IPS-18c (cell line): Measurements from ENCODE around the gene PRR19.

ENCODE experiments used
- H3K4me3 ChIP-seq: 2 replicates; pipeline ENCODE4 v1.7.0; 2013; ENCODE audit warnings: low read depth, mild to moderate bottlenecking, low read length, moderate library complexity; ENCODE audit not compliant: insufficient read depth
- H3K9me3 ChIP-seq: one replicate; pipeline ENCODE4 v1.6.1; 2013; ENCODE audit warnings: mild to moderate bottlenecking, low read length, moderate library complexity; ENCODE audit not compliant: control insufficient read depth, insufficient read depth

Gene PRR19

DNA sequence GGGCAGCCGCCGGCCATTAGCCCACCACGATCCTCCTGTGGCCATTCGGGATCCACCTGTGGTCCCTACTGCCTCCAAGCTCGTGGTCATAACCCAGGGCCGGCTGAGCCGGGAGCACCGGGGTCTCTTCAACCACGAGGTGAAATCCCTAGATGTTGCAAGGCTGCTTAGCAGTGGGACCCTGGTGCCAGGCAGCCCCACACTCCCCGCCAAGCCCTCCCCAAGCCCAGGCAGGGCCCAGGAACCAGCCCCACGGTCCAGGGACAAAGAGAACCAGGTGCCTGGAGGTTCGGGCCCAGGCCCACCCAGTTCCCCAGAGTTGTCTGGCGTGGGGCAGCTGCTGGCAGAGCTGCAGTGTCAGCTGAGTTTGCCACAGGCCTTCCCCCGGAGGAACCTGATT lies 7.8 kb downstream of the PRR19 start:
- Histone ChIP-seq H3K4me3 (no peak overlapping the region), H3K9me3 (no peaks in the 10 kb centered on the region)

DNA sequence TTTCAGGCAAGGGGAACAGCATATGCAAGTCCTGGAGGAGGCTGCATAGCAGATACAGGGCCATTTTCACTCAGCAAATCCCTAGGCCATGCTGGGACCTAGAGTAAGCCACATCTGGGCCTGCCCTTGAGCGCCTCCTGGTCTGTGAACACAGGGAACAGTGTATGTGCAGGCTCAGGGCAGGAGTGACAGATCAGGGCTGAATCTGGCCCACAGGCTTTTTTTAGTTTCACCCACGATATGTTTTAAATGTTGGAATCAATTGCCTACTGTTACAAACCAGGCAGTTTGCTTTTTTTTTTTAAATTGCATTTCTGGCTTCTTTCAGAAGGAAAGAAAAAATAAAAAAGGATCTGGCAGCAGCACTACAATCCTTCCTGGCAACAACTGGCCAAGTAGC lies 9.7 kb downstream of the PRR19 start:
- Histone ChIP-seq H3K4me3 (no peak overlapping the region), H3K9me3 (no peaks in the 10 kb centered on the region)

DNA sequence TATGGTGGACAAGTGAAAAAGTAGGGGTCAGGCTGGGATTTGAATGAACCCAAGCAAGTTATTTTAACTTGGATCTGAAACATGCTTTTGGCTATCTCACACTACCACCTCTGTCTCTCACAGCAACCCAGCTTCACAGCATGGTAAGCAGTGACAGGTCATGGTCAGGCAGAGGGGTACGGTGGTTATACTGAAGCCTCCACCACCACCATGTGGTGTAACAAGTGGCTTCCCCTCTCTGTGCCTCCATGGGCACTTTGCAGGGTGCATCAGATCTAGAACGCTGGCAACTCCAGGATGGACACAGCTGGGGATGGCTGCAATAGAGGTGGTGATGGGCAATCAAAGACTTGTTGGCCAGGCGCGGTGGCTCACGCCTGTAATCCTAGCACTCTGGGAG lies 10.4 kb downstream of the PRR19 start:
- H3K9me3 ChIP-seq: no peaks in the 10 kb centered on the region
- H3K4me3 ChIP-seq: no peak overlapping the region; the same call in 1 of the 2 replicates

DNA sequence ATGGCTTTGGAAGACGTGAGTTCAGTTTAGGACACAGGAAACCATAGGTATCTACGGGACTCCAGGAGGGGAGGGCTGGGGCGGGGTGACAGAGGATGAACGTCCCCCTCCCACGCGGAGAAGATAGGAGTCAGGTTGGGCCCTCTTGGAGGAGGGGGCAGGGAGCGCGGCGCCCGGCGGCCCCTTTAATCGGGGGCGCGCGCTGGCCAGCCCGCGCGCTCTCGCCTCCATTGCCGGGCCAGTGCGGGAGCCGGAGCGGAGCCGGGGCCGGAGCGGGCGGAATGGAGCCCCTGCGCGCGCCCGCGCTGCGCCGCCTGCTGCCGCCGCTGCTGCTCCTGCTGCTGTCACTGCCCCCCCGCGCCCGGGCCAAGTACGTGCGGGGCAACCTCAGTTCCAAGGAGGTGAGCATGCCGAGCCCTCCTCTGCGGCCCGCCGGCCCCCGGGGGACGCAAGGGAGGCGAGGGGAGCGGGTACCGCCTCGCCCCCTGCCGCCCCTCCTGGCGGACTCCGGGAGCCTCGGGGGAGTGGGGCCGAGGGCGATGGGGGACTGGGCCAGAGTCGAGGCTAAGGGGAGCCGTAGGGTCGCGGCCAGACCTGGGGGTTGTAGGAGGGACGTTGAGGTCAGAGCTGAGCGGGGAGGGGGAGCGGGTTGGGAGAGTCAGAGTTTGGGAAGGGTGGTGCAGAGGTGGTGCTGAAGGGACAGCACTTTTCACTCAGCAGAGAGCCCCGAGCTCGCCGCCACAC lies 11.3 kb downstream of the PRR19 start, which contains the start of gene TMEM145:
TSS of gene TMEM145 (plus strand) at position 214 of the 744 bp plus-strand sequence. CDS start at position 282, 68 bp downstream.
- Histone ChIP-seq H3K4me3 (peak within 1 kb of the TSS; percentile 76), H3K9me3 (no peaks in the 10 kb centered on the region)

DNA sequence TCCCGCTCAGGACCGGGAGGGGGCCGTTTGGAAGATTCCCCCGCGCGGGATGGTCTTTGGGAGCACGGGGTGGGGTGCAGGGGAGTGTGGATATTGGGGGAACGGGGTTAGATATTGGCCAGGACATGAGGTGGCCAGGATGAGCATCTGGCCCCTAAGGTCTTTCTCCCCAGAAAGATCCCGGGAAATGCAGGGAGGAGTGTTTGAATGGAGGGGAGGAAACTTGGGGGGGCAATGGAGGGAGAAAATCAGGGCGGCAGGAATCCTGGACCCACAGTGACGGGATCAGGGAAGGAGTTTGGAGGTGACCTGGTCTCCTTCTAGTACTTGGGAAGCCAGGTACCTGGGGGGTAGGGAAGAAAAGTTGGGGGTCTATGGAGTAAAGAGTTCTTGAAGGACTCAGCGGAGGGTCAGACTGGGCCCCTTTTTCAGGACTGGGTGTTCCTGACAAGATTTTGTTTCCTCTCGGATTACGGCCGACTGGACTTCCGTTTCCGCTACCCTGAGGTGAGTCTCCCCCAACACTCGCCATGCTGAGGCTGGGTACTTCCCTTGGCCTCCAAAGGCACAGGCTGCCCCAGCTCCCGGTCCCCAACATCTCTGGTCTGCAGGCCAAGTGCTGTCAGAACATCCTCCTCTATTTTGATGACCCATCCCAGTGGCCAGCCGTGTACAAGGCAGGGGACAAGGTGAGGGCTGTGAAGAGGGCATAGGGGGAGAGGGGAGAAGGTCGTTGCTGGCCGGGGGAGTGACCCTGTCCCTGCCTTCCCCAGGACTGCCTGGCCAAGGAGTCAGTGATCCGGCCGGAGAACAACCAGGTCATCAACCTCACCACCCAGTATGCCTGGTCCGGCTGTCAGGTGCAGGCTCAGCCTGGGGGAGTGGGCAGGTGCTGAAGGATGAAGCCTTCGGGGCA lies 12.2 kb downstream of the PRR19 start:
- Histone ChIP-seq H3K4me3 (peak overlapping the region; percentile 76), H3K9me3 (no peaks in the 10 kb centered on the region)

DNA sequence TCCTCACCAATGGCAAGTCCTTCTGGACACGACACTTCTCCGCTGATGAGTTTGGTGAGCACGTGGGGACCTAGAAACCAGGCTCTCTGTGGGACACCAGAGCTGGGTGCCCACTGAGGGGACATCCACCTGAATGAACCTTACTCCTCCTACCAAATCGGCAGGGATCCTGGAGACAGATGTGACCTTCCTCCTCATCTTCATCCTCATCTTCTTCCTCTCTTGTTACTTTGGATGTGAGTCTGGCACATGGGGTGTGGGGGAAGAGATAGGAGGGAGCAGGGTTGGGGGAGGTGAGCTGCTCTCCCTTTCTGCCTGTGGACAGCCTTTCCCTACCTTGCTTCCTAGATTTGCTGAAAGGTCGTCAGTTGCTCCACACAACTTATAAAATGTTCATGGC lies 13.1 kb downstream of the PRR19 start:
- no peak overlapping the region for H3K4me3 ChIP-seq
- no peaks in the 10 kb centered on the region for H3K9me3 ChIP-seq

DNA sequence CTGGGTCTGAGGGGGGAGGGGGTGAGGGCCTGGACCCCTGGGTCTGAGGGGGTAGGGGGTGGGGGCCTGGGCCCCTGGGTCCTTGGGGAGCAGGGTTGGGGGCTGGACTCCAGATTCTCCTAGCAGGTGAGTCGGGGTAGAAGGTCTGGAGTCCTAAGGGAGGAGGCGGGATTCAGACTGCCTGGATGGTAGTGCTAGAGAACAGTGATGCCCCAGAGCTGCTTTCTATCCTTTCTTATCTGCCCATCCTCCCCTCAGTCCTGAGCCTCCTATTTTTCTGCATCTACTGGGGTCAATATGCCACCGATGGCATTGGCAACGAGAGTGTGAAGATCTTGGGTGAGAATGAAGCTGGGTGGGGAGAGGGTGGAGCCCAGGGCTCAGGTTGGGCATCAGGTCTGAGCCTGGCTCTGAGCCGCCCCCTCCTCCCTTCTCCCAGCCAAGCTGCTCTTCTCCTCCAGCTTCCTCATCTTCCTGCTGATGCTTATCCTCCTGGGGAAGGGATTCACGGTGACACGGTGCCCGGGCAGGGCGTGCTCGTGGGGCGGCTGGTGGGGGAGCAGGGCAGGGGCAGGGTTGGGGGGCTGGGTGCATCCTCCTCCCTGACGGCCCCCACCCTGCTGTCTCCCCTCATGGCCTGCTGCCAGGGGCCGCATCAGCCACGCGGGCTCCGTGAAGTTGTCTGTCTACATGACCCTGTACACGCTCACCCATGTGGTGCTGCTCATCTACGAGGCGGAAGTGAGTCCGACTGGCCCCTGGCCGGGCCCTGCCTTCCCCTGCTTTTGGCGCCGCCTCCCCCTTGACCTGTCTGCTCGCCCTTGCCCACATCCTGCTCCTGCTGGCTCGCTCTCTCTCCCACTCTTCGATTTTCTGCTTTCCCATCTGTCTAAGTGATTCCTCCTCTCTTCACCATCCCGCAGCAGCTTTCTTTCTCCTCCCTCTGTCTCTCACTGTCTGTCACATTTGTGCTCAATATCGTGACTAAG lies 14.6 kb downstream of the PRR19 start:
- Histone ChIP-seq H3K9me3 (no peaks in the 10 kb centered on the region), H3K4me3 (no peak overlapping the region)

DNA sequence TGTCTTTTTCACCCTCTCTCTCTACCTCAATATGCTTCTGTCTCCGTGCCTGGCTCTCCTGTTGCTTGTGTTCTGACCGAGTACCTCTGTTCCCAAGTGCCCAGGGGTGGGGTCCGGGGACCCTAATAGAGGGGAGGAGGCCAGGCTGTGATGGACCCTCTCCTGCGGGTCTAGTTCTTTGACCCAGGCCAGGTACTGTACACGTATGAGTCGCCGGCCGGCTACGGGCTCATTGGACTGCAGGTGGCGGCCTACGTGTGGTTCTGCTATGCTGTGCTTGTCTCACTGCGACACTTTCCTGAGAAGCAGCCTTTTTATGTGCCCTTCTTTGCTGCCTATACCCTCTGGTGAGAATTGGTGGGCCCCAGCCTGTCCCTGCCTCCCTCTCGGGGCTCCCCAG lies 15.6 kb downstream of the PRR19 start:
- no peaks in the 10 kb centered on the region for H3K9me3 ChIP-seq
- no peak overlapping the region for H3K4me3 ChIP-seq

DNA sequence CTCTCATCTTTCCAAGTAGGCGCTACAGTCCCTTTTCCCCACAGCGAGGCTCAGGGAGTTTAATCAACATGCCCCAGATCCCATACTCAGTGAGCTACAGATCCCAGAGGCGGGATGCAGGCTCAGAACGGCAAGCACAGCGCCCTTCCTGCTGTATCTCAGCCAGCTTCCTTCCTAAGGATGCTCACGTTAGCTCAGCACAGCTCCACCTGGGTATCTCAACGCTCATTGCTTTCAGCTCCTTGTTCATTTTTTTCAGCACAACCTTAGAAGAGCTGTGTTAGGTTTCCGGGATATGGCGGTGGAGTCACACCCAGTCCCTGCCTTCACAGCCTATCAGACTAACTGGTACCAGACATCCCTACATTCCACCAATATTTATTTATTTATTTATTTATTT lies 20.4 kb downstream of the PRR19 start:
- Histone ChIP-seq H3K4me3 (no peak overlapping the region), H3K9me3 (no peaks in the 10 kb centered on the region)

DNA sequence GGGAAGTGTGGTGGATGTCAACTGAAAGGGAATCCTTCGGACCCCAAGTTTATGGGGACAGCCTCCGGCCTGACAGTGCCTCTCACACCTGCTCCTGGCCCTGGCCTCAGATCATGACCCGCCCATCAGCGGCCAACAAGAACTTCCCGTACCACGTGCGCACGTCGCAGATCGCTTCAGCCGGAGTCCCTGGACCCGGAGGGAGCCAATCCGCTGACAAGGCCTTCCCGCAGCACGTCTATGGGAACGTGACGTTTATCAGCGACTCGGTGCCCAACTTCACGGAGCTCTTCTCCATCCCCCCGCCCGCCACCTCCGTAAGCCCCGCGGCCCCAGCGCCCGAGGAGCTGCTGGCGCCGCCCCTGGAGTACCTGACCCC lies 21.5 kb downstream of the PRR19 start:
- Histone ChIP-seq H3K9me3 (no peaks in the 10 kb centered on the region), H3K4me3 (peak overlapping the region; percentile 44)

DNA sequence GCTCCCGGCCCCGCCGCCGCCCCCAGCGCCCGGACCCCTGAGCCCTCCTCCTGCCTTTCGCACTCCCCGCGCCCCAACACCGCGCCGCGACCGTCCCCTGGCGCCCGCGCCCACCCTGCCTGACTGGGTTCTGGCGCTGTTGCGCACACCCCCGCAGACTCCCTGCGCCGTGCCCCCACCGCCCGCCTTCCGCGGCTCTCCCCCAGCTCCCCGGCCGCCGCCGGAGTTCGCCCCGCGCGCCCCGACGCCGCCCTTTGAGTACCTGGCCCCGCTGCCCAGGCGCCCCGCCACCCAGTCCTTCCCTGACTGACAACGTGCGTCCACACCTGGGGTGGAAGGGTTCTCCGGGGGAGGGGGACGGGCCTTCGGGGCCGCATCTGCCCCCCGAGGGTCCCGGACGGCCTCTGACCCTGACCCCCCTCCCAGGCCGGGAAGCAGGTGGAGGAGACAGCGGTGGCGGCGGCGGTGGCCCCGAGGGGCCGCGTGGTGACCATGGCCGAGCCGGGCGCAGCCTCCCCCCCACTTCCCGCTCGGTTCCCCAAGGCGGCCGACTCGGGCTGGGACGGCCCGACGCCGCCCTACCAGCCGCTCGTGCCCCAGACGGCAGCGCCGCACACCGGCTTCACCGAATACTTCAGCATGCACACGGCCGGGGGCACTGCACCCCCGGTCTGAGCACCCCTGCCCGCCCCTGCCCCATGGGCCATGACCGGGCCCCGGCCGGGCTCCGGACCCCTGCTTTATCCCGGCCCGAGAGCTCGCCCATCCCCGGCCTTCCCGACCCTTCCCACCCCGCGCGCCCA lies 22.1 kb downstream of the PRR19 start:
- Histone ChIP-seq H3K9me3 (no peaks in the 10 kb centered on the region), H3K4me3 (peak overlapping the region; percentile 44)

DNA sequence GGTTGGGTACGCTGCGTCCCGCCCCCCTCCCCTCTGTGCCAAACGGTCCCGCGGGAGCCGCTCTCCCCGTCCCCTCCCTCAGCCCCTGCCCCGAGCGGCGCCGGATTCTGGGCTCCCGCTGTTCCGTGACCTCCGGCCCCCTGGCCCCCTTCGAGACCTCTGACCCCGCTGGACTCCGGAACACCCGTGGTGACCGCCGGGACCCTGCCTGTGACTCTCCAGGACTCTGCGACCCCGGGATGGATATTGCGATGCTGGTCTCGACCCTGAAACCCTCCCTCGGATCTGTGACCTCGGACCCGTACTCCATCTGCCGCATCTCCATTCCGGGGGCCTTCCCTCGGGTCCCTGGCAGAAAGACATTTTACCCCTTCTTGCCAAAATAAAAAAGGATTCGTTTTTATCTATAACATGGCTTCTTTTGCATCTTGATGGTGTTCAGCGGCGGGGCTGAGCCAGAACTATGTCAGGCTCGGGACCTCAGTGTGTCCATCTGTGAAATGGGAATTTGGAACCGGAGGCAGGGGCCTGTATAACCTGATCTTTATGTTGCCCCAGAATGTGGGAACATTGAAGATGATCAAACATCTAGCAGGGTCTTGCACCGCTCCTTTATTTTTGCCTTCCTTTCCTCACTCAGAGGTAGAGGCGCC lies 22.8 kb downstream of the PRR19 start:
- Histone ChIP-seq H3K4me3 (peak overlapping the region; percentile 44; the same call in 1 of the 2 replicates), H3K9me3 (no peaks in the 10 kb centered on the region)

DNA sequence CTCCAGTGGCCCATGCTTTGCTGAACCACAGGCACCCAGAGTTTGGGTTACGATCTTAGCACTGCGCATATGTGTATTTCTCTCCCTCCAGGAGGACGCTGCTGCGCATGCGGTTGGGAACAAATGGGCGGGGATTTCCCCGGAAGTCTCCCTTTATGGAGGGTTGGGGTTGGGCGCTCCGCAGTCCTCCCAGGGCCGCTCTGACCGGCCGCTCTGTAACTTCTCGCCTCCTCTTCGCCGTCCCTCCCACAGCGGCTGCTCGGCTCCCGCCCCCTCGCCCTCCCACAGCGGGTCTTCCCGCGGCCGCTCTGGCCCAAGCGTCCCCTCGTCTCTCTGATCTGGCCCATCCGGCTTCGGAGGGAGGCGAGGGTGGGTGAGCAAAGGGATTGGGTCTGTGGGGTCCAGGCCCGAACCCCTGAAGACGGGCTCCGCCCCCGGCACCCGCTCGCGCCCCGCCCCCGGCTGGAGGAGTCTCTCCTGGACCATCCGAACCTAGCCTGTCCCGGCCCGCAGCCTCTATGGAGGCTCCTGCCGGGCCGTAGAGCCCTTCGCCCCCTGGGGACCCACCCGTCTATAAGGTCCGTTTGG lies 23.5 kb downstream of the PRR19 start, which contains the start of gene MEGF8:
TSS of gene MEGF8 (plus strand) at position 328 of the 588 bp plus-strand sequence. CDS start 609 bp downstream, outside the sequence.
- H3K4me3 ChIP-seq: peak within 1 kb of the TSS; percentile 94
- H3K9me3 ChIP-seq: no peaks in the 10 kb centered on the region

DNA sequence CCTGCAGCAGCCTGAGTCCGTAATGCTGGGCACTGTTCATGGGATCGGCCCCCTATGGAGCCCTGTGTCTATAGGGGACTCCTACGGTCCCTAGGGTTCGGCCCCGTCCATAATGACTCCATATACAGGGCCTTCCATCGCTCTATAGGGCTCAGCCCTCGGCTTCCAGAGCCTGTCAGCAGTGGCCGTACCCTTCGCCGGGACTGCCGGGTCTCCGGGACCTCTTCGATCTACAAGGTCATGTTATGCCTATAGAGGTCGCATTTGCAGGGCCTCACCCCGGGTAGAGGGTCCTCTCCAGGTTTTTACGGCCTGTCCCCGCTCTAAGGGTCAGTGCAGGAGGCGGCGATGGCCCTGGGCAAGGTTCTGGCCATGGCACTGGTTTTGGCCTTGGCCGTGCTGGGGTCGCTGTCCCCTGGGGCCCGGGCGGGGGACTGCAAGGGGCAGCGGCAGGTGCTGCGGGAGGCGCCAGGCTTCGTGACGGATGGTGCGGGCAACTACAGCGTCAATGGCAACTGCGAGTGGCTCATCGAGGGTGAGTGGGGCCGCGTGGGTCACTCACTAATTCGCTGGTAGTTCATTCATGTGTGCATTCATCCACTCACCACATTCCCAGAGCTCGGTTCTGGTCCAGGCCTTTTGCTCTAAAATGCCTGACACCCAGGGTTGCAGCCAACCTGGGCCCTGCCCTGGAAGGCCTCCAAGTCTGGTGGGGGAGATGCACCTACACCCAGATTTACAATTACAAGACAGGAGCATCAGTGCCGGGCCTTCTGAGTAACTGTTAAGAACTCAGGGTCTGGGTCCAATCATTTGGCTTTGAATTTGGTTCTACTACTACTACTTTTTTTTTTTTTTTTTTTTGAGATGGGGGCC lies 24.2 kb downstream of the PRR19 start:
- peak overlapping the region; percentile 94 for H3K4me3 ChIP-seq
- no peaks in the 10 kb centered on the region for H3K9me3 ChIP-seq

DNA sequence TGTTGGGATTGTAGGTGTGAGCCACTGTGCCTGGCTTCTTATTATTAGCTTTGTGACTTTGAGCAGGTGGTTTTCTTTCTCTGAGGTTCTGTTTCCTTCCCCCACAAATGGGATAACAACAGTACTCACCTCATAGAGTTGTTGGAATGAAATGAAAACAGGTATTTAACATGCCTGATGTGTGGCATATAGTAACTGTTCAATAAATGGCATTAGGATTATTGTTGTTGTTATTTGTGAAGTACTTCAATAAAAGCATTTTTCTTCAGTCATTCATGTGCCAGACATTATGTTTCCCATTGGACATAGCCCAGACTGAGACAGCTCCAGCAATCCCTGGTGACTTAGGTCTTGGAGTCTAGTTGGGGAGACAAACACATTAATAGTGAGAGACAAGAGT lies 25.0 kb downstream of the PRR19 start:
- H3K9me3 ChIP-seq: no peaks in the 10 kb centered on the region
- no peak overlapping the region for H3K4me3 ChIP-seq
